Stomach (tissue), 9 donors: ENCODE results near the gene PAOX. TPM values are rescaled to one million over a fixed set of nuclear protein-coding genes. Genes with fewer than 3 reads are reported as not detected.

Experiments
- DNase-seq, 2 donors: peaks; one replicate each; pipeline versions ENCODE4 v3.0.0 to v3.0.0-alpha.2; 2013 to 2019
- H3K27ac ChIP-seq, 5 donors: fragments of 200-600 bp in 4 of 5; sonication (generic) in 4 of 5; one replicate each; pipeline ENCODE4 v1.5.1; 2013 to 2019; ENCODE audit warnings: mild to moderate bottlenecking in 1 of 5, moderate library complexity in 1 of 5
- H3K27me3 ChIP-seq, 3 donors: fragments of 200-600 bp; sonication (generic); one replicate each; pipeline ENCODE4 v1.5.1; 2017 to 2019; ENCODE audit warnings: mixed run types in 1 of 3
- H3K36me3 ChIP-seq, 4 donors: fragments of 200-600 bp; sonication (generic); 1 replicate in 3 of 4; 2 replicates in 1 of 4; pipeline ENCODE4 v1.5.1; 2016 to 2019
- H3K4me1 ChIP-seq, 4 donors: fragments of 200-600 bp; sonication (generic); one replicate each; pipeline ENCODE4 v1.5.1; 2016 to 2019
- H3K4me3 ChIP-seq, 4 donors: fragments of 200-600 bp; sonication (generic) in 3 of 4; one replicate each; pipeline ENCODE4 v1.5.1; 2016 to 2019; ENCODE audit warnings: mild to moderate bottlenecking in 1 of 4
- H3K9me3 ChIP-seq, 4 donors: fragments of 200-600 bp; sonication (generic); one replicate each; pipeline ENCODE4 v1.5.1; 2016 to 2019
- EP300 ChIP-seq: sonication (generic); formaldehyde crosslinking; IDR thresholded peaks from one replicate; pipeline ENCODE4 v1.6.1; 2017; ENCODE audit warnings: antibody characterized with exemption
- POLR2A ChIP-seq, 4 donors: fragments of 450-650 bp; IDR thresholded peaks; one replicate each; pipeline ENCODE4 v1.6.1; 2016; ENCODE audit warnings: antibody characterized with exemption in 4 of 4, control low read depth in 2 of 4, mild to moderate bottlenecking in 1 of 4, moderate library complexity in 1 of 4
- POLR2AphosphoS5 ChIP-seq, 3 donors: sonication (generic); formaldehyde crosslinking; IDR thresholded peaks; one replicate each; pipeline ENCODE4 v1.6.1; 2016; ENCODE audit warnings: antibody characterized with exemption in 3 of 3
- WGBS, 5 donors: extraction: QIAGEN DNeasy Blood & Tissue Kit in 3 of 5; methylation state at CpG; one replicate each; pipeline versions ENCODE4 v1.1.5 to v1.1.7; 2013 to 2018; 5-methylcytosine and 5-hydroxymethylcytosine counted together
- intact Hi-C: fragments of 100-400 bp; cut with DNase I; formaldehyde crosslinking; loops from one replicate; pipeline ENCODE4 v1.15.1; 2023; ENCODE audit warnings: low total_unique reads
- polyA plus RNA-seq, 3 donors: library from polyadenylated mRNA; stranded (reverse); fragments of 200-250 nt; gene quantifications; one replicate each; pipeline ENCODE4 v1.2.3, GENCODE V29; 2013
- total RNA-seq, 5 donors: library from RNA; depleted of rRNA; stranded (reverse); fragments of >200 nt; gene quantifications; one replicate each; pipeline versions ENCODE4 v1.1.0 to v1.2.3, GENCODE V29; 2014 to 2016
- TF ChIP-seq, protein P1 (sequence below), 7 experiments: fragments of 450-650 bp in 4 of 7; fragments of 200-600 bp in 3 of 7; sonication (generic) in 3 of 7; IDR thresholded peaks; one replicate each; pipeline ENCODE4 v1.5.1; 2016 to 2019; ENCODE audit warnings: antibody characterized with exemption in 7 of 7, control low read depth in 2 of 7, mild to moderate bottlenecking in 1 of 7
- donor health status: healthy with polysubstance abuse.
- donor health status: Bipolar disorder and iron deficiency.
- donor health status: healthy.

PAOX gene
- total and polyA plus RNA-seq, 8 donors = 3.3 to 40.0 (median 11.5) TPM

DNA sequence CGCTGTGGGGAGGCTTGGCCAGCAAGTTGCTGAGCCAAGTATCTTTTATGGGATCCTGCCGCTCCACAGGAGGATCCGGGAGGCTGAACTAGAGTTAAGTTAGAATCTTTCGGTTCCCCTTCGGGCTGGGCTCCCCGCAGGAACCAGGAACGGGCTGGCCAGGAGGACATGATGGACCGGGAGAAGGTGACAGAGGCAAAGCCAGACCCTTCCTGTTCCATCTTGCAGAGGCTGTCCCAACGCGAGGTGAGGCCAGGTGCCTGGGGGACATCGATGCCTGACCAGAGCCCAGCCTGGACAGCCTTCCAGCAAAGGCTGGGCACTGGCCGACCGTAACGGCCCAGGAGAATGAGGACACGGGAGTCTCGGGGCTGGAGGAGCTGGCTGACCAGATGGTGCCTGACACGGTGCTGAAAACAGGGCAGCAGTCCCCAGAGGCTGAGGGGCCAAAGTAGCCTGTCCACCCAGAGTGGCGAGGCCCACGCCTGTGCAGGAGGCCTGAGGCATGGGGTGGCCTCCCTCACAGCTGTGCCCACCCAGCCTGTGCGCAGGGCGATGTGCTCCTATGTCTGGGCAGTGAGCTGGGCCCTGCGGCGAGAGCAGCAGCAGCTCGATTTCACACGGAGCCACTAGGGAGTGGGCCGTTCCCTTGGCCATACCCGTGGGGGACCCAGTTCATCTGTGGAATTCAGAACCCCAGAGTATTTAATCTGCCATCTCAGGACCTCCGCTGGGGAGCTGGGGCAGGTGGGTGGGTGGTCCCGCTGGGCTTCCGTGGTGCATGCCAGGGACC lies 1.8 kb upstream of the PAOX start:
- TF ChIP-seq EP300 (no peak), POLR2AphosphoS5 (IDR thresholded peaks at IDR 0.05) (no peak), POLR2A (IDR thresholded peaks at IDR 0.05) (no peak)
- TF ChIP-seq, protein P1, sequence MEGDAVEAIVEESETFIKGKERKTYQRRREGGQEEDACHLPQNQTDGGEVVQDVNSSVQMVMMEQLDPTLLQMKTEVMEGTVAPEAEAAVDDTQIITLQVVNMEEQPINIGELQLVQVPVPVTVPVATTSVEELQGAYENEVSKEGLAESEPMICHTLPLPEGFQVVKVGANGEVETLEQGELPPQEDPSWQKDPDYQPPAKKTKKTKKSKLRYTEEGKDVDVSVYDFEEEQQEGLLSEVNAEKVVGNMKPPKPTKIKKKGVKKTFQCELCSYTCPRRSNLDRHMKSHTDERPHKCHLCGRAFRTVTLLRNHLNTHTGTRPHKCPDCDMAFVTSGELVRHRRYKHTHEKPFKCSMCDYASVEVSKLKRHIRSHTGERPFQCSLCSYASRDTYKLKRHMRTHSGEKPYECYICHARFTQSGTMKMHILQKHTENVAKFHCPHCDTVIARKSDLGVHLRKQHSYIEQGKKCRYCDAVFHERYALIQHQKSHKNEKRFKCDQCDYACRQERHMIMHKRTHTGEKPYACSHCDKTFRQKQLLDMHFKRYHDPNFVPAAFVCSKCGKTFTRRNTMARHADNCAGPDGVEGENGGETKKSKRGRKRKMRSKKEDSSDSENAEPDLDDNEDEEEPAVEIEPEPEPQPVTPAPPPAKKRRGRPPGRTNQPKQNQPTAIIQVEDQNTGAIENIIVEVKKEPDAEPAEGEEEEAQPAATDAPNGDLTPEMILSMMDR (IDR thresholded peaks at IDR 0.05) = no peak
- H3K27me3 ChIP-seq = no peaks in the 10 kb centered on the region
- peaks cover 25 to 50% (median 46%) of the 10 kb centered on the region in 4 donors for H3K4me1 ChIP-seq
- DNase-seq = no peak
- peak overlapping the region in 2 of 4 donors; percentile 86 to 97 for H3K4me3 ChIP-seq
- 93 to 94% (median 93%) methylated on average over 18 to 30 of the region's 30 CpGs for WGBS, 5 donors
- intact Hi-C loops = no loop called here
- no peaks in the 10 kb centered on the region for H3K9me3 ChIP-seq
- peaks cover 0 to 11% (median 9%) of the 10 kb centered on the region in 4 donors for H3K36me3 ChIP-seq
- H3K27ac ChIP-seq = peak overlapping the region in 3 of 5 donors; percentile 89 to 93 (median 90)

DNA sequence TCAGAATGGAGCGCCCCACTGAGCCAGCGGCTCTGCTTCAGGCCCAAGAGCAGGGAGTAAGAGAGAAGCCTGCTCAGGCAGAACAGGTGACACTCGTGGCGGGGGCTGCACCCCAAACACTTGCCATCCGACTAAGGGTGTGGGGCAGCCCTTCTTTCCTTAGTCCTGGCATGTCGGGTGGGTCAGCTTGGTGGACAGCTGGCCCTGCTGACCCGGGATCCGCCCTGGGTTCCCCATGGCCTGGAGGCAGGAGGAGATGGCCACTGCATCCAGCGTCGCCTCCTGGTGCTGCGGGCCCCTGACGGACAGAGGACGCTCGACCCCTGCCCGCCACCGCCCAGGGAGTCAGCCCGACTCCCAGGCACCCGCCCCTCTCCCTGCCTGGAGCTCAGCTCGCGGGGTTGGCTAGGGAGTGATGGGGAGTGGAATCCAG lies 1.2 kb upstream of the PAOX start:
- intact Hi-C loops = no loop called here
- Histone ChIP-seq H3K4me3 (peak overlapping the region; percentile 75 to 97 (median 82)), H3K27me3 (no peaks in the 10 kb centered on the region), H3K4me1 (peaks cover 21 to 44% (median 41%) of the 10 kb centered on the region in 4 donors), H3K9me3 (no peaks in the 10 kb centered on the region), H3K27ac (peak overlapping the region; percentile 85 to 93 (median 90)), H3K36me3 (peaks cover 0 to 15% (median 11%) of the 10 kb centered on the region in 4 donors)
- 11 to 29% (median 25%) methylated on average over 7 to 20 of the region's 20 CpGs for WGBS, 5 donors
- DNase-seq = no peak
- TF ChIP-seq, protein P1 (IDR thresholded peaks at IDR 0.05) = no peak
- TF ChIP-seq POLR2A (IDR thresholded peaks at IDR 0.05) (no peak), EP300 (no peak), POLR2AphosphoS5 (IDR thresholded peaks at IDR 0.05) (no peak)

GRCh38 chr10:133378251-133379096 lies 588 bp upstream of the PAOX start:
- no peaks in the 10 kb centered on the region for H3K27me3 ChIP-seq
- H3K36me3 ChIP-seq = peaks cover 0 to 18% (median 13%) of the 10 kb centered on the region in 4 donors
- no peaks in the 10 kb centered on the region for H3K9me3 ChIP-seq
- peak overlapping the region; percentile 75 to 97 (median 82) for H3K4me3 ChIP-seq
- intact Hi-C loops = no loop called here
- H3K27ac ChIP-seq = peak overlapping the region; percentile 85 to 93 (median 90)
- WGBS, 5 donors = 0 to 1% (median 0%) methylated on average over 34 to 82 of the region's 90 CpGs
- H3K4me1 ChIP-seq = peaks cover 21 to 43% (median 41%) of the 10 kb centered on the region in 4 donors
- no peak for TF ChIP-seq EP300
- peak in 1 of 3 donors; percentile 35 for TF ChIP-seq POLR2AphosphoS5 (IDR thresholded peaks at IDR 0.05)
- peak; percentile 75 to 89 for DNase-seq

DNA sequence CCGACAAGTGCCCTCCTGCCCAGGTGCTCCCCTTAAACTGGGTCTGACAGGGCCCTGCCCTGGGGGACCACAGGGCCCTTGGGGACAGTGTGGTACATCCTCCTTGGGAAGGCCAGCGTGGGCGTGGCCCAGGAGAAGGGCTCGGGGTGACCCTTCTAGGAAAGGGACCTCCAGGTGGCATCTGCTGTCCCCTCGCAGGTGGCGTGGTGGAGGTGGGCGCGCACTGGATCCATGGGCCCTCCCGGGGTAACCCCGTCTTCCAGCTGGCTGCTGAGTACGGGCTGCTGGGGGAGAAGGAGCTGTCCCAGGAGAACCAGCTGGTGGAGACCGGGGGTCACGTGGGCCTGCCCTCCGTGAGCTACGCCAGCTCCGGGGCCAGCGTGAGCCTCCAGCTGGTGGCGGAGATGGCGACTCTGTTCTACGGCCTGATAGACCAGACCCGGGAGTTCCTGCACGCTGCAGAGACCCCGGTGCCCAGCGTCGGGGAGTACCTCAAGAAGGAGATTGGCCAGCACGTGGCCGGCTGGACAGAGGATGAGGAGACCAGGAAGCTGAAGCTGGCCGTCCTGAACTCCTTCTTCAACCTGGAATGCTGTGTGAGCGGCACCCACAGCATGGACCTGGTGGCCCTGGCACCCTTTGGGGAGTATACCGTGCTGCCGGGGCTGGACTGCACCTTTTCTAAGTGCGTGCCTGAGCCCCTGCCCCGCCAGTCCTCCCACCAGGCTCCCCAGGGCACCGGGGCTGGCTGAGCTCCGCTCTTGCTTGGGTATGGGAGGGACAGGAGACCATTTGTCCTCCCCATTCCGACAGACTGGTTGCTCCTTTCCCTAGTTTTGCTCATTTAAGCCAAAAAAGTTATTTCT lies 972 bp downstream of the PAOX start:
- no peaks in the 10 kb centered on the region for H3K9me3 ChIP-seq
- H3K27me3 ChIP-seq = no peaks in the 10 kb centered on the region
- WGBS, 5 donors = 90 to 93% (median 92%) methylated on average over 16 to 36 of the region's 36 CpGs
- intact Hi-C loops = no loop called here
- DNase-seq = no peak
- H3K4me3 ChIP-seq = peak overlapping the region; percentile 75 to 97 (median 82)
- peaks cover 14 to 32% (median 30%) of the 10 kb centered on the region in 4 donors for H3K4me1 ChIP-seq
- TF ChIP-seq POLR2AphosphoS5 (IDR thresholded peaks at IDR 0.05) = no peak
- TF ChIP-seq, protein P1 (IDR thresholded peaks at IDR 0.05) = no peak
- TF ChIP-seq EP300 = no peak
- TF ChIP-seq POLR2A (IDR thresholded peaks at IDR 0.05) = no peak
- H3K36me3 ChIP-seq = peaks cover 0 to 33% (median 27%) of the 10 kb centered on the region in 4 donors
- peak overlapping the region in 4 of 5 donors; percentile 79 to 93 (median 90) for H3K27ac ChIP-seq
